ENCODE data around the gene FUT1. TPM values are rescaled to one million over a fixed set of nuclear protein-coding genes. Genes with fewer than 3 reads are reported as not detected.
A peak's percentile ranks its signal among the peaks of the same experiment; 100 is the strongest.

Gene FUT1
- total RNA-seq, 1 experiment from 2014 or later, result not detected

- DNase-seq, result no peak
- H3K4me3 ChIP-seq, result no peak overlapping the region
- no peaks in the 10 kb centered on the region for H3K36me3 ChIP-seq
- no peaks in the 10 kb centered on the region for H3K4me1 ChIP-seq
- no peaks in the 10 kb centered on the region for H3K27me3 ChIP-seq
- H3K9me3 ChIP-seq (replicated peaks), result no peaks in the 10 kb centered on the region
- H3K27ac ChIP-seq, result no peak overlapping the region
These were observed 3.3 kb upstream of the FUT1 start for GRCh38 chr19:48755787-48756186.

DNA sequence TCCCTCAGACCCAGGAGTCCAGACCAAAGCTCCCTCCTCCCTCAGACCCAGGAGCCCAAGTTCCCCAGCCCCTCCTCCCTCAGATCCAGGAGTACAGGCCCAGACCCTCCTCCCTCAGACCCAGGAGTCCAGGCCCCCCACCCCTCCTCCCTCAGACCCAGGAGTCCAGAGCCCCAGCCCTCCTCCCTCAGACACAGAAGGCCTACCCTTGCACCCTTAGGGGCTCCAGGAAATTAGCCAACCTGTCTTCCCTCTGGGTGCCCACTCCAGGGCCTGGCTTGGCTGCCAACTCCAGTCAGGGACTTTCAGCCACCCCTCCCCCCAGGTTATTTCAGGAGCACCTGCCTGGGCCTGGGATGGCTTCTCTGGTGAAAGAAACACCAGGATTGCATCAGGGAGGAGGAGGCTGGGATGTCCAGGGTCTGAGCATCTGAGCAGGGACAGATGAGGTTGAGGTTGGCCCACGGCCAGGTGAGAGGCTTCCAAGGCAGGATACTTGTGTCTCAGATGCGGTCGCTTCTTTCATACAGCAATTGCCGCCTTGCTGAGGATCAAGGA is 2.7 kb upstream of the FUT1 start, which contains the start of gene FGF21:
TSS of gene FGF21 (plus strand) at position 441 of the 558 bp plus-strand sequence. CDS start 713 bp downstream, outside the sequence.
- no peak for DNase-seq
- H3K36me3 ChIP-seq, result no peaks in the 10 kb centered on the region
- H3K4me1 ChIP-seq, result no peaks in the 10 kb centered on the region
- H3K27ac ChIP-seq, result no peak within 1 kb of the TSS
- H3K4me3 ChIP-seq, result no peak within 1 kb of the TSS
- H3K27me3 ChIP-seq, result no peaks in the 10 kb centered on the region
- no peaks in the 10 kb centered on the region for H3K9me3 ChIP-seq (replicated peaks)

DNA sequence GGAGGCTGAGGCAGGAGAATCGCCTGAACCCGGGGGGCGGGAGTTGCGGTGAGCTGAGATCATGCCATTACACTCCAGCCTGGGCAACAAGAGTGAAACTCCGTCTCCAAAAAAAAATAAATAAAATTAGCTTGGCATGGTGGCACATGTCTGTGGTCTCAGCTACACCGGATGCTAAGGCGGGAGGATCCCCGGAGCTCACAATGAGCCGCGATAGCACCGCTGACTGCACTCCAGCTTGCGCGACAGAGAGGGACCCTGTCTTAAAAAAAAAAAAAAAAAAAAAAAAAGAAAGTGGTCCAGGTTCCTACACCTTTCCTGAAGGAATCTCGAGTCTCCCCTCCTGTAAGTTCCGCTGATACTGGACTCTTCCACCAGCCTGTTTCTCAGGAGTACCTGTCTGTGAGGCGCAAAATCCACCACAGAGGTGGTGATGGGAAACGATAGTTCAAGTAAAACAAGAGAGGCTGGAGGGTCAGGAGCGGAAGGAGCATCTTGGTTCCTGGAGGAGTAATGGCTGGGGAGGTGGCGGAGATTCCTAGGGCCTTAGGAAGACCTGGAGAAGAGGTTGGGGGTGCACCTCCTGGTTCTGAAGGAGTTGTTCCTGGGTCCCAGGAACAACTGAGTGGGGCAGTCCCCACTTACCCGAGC is 471 bp downstream of the FUT1 start:
- no peak overlapping the region for H3K27ac ChIP-seq
- H3K4me1 ChIP-seq, result no peaks in the 10 kb centered on the region
- DNase-seq, result no peak
- no peaks in the 10 kb centered on the region for H3K36me3 ChIP-seq
- no peaks in the 10 kb centered on the region for H3K27me3 ChIP-seq
- H3K4me3 ChIP-seq, result no peak overlapping the region
- H3K9me3 ChIP-seq (replicated peaks), result no peaks in the 10 kb centered on the region

DNA sequence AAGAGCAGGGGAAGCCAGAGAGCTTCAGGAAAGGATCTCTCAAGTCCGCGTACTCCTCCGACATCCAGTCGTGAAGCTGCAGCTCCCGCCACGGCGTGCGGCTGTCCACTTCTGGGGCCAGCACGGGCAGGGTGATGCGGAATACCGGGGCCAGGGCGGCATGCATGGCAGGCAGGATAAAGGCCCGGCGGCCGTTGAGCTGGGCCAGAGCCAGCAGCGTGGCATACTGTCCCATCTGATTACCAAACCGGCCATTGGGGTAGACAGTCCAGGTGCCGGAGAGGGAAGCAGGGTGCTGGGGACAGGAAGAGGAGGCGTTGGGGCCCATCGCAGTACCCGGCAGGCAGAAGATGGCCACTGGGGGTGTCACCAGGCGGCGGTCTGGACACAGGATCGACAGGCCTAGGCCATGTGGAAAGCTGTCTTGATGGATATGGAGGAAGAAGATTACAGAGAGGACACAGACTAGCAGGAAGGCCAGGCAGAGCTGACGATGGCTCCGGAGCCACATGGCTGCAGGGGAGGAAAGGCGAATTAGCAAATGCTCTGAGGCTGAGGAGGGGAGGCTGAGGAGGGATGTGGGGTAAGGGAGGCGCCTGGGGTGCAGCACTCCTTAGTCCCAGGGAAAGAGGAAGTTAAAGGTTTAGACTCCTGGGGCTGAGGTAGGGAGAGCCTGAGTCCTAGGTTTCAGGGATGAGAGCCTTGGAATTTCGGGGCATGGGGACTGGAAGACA is 1.5 kb downstream of the FUT1 start:
- Histone ChIP-seq H3K27me3 (no peaks in the 10 kb centered on the region), H3K4me3 (no peak overlapping the region)

GRCh38 chr19:48750351-48750750 is 2.1 kb downstream of the FUT1 start:
- Histone ChIP-seq H3K36me3 (no peaks in the 10 kb centered on the region), H3K27me3 (no peaks in the 10 kb centered on the region), H3K4me1 (no peaks in the 10 kb centered on the region), H3K27ac (no peak overlapping the region), H3K4me3 (no peak overlapping the region), H3K9me3 (replicated peaks) (no peaks in the 10 kb centered on the region)
- no peak for DNase-seq

More for the DNA sequence above, 1.5 kb downstream of the FUT1 start:
- Histone ChIP-seq H3K4me1 (no peaks in the 10 kb centered on the region), H3K9me3 (replicated peaks) (no peaks in the 10 kb centered on the region), H3K27ac (no peak overlapping the region), H3K36me3 (no peaks in the 10 kb centered on the region)
- no peak for DNase-seq

- H3K27me3 ChIP-seq, result no peaks in the 10 kb centered on the region
- no peaks in the 10 kb centered on the region for H3K4me1 ChIP-seq
- no peak overlapping the region for H3K4me3 ChIP-seq
- H3K9me3 ChIP-seq (replicated peaks), result no peaks in the 10 kb centered on the region
- no peaks in the 10 kb centered on the region for H3K36me3 ChIP-seq
- DNase-seq, result no peak
- no peak overlapping the region for H3K27ac ChIP-seq
These were observed 2.8 kb downstream of the FUT1 start for GRCh38 chr19:48749571-48750198.

DNA sequence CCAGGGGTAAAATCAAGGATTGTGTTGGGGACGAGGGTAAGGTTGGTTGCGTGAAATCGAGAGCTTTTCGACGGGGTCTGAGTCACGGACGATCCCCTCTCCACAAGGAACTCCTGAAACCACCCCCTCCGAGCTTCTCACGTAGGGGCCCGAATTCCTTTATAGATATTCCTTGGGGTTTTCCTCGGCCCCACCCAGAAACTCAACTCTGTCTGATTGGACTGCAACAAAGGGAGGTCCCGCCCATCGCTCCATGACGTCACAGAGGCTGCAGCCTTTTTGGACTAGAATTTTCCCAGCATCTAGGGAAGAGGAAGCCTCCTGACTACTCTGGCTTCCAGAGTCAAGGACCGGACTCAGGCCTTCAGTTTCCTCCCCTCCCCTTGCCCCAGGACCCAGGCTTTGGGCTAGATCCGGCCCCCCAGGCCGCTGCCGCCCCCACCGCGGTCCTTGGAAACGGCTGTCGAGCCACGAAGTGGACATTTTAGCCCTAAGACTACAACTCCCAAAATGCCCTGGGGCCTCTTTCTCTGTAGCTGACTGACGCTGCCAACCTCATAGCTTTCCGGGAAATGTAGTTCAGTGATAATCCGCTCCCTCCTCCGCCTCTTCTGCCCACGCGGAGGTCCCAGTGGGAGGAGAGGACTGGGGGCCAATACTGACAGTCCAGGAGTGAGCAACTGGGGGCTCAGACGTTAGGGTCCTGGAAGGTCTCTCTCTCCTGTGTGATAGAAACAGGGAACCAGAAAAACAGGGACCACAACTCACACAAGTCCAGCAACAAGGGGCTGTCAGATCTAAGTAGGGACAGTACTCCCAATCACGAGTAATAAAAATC is 5.5 kb downstream of the FUT1 start, which contains the start of gene IZUMO1:
TSS of gene IZUMO1 (minus strand) at position 172 of the 838 bp plus-strand sequence. CDS start 1,050 bp downstream, outside the sequence.
- no peaks in the 10 kb centered on the region for H3K9me3 ChIP-seq (replicated peaks)
- peak within 1 kb of the TSS; percentile 76 for H3K27ac ChIP-seq
- peak; percentile 93 to 97 for DNase-seq
- no peaks in the 10 kb centered on the region for H3K36me3 ChIP-seq
- H3K4me3 ChIP-seq, result peak within 1 kb of the TSS; percentile 68
- no peaks in the 10 kb centered on the region for H3K27me3 ChIP-seq
- H3K4me1 ChIP-seq, result no peaks in the 10 kb centered on the region

DNA sequence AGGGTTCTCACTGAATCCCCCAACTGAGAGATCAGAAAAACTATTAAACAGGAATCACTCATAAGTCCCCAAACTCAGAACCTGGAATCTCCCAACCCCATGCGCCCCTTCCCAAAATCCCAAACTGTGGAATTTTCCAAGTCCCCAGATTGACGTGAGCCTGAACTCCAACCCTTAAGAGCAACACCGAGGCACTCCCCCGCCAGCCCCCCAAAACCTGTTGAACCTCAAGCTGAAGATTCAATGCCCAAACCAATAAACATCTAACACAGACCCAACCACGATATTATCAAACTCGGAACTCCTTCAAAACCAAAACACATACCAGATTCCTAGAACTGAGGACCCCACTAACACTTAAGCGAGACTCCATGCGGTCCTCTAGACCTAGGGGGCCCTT is 6.3 kb downstream of the FUT1 start:
- no peak for DNase-seq
- H3K27ac ChIP-seq, result peak overlapping the region; percentile 76
- peak overlapping the region; percentile 68 for H3K4me3 ChIP-seq
- H3K9me3 ChIP-seq (replicated peaks), result no peaks in the 10 kb centered on the region
- H3K4me1 ChIP-seq, result no peaks in the 10 kb centered on the region
- no peaks in the 10 kb centered on the region for H3K27me3 ChIP-seq
- H3K36me3 ChIP-seq, result no peaks in the 10 kb centered on the region

DNA sequence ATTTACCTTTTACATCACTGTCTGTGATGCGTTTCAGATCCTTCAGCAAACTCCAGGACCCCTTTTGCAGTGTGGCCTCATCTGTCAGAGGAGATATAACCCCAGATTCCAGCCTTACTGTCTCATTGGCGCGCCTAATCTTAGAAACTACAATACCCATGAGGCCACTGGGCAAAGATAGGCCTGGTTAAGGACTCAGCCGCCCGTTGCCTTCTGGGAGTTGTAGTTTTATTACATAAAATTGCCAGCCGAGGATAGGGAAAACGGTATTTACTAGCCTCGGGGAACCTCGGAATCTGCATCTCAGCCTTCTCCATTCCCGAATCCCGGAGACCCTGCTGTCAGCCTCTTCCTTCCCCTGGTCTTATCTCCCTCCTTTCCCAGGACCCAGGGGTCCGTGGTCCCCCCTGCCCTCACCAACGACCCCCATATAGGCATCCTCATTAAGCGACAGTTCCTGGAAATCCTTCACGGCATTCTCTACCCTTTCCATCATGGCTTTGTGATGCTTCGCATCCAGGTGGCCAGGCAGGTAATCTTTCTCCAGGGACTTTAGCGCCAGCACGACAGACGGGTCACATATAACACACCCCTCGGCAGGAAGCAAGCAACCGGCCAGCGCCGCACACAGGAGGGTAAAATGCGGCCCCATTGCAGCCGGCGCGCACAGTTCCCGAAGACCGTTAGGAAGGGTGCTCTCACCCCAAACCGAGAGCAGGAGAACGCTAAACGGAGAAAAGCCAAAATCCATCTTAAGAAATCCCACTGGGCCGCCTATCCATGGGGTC is 7.0 kb downstream of the FUT1 start:
- peak; percentile 66 to 76 for DNase-seq
- H3K4me1 ChIP-seq, result no peaks in the 10 kb centered on the region
- H3K27me3 ChIP-seq, result no peaks in the 10 kb centered on the region
- no peaks in the 10 kb centered on the region for H3K36me3 ChIP-seq
- no peak overlapping the region for H3K27ac ChIP-seq
- no peak overlapping the region for H3K4me3 ChIP-seq
- no peaks in the 10 kb centered on the region for H3K9me3 ChIP-seq (replicated peaks)

DNA sequence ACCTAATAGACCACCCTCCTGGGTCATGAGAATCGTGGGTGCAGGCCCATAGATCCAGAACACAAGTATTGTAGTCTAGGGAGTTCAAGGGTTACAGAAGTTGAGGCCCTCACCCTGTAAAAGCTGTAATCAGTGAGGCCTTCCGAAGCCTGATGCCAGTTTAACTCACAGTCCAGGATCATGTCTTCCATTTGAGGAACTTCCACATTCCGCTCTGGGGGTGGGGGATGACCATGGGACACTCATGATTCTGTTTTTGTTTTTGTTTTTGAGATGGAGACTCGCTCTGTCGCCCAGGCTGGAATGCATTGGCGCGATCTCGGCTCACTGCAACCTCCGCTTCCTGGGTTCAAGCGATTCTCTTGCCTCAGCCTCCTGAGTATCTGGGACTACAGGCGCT is 10.3 kb downstream of the FUT1 start:
- peaks cover 5% of the 10 kb centered on the region; the same call in 1 of the 2 replicates for H3K4me1 ChIP-seq
- H3K4me3 ChIP-seq, result no peak overlapping the region
- no peaks in the 10 kb centered on the region for H3K36me3 ChIP-seq
- H3K27me3 ChIP-seq, result no peaks in the 10 kb centered on the region
- H3K27ac ChIP-seq, result no peak overlapping the region
- H3K9me3 ChIP-seq (replicated peaks), result no peaks in the 10 kb centered on the region
- no peak for DNase-seq

GRCh38 chr19:48741129-48741999 is 11.1 kb downstream of the FUT1 start:
- H3K4me1 ChIP-seq, result peaks cover 5% of the 10 kb centered on the region; the same call in 1 of the 2 replicates
- no peaks in the 10 kb centered on the region for H3K27me3 ChIP-seq
- H3K9me3 ChIP-seq (replicated peaks), result no peaks in the 10 kb centered on the region
- no peak overlapping the region for H3K4me3 ChIP-seq
- H3K27ac ChIP-seq, result no peak overlapping the region
- H3K36me3 ChIP-seq, result no peaks in the 10 kb centered on the region
- peak; percentile 24 to 48 for DNase-seq

DNA sequence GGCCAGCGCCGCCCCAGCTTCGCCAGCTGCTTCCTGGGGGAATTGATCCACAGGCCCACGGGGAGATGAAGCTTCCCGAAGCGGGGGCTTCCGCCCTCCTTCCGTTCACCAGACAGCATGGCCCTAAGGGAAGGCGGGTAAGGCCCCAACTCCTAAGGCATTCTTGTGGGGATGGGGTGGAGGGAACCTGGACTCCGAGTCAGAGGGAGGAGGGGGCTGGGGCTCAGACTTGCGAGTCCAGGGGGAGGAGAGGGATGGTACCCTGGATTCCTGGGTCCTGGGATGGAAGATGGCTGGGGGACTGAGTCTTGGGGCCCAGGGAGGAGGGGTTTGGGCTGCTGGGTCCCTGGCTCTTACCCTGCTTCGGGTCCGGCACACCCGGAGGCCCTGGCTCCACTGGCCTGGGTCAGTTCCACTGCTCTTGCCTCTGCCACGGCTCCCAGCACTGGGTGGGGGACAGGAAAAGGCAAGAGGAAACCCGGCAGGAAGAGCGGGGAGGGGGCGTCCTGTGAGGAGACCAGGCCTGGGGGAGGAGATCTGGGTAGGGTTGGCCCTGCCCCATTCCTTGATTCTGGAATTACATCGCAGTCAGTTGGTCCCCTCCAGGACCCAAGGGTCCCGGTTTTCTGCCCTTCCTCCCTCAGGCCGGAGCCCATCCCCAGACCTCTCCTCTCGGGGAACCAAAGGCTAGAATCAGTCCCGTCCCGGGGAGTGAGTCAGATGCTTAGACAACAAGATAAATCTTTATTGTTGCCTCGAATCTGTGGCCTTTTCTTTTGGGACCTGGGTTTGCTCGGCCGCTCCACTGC is 12.1 kb downstream of the FUT1 start, which contains the start of gene RASIP1:
TSS of gene RASIP1 (minus strand) at position 447 of the 809 bp plus-strand sequence. CDS start at position 119, 328 bp downstream.
- Histone ChIP-seq H3K27ac (no peak within 1 kb of the TSS), H3K9me3 (replicated peaks) (no peaks in the 10 kb centered on the region), H3K4me3 (no peak within 1 kb of the TSS), H3K36me3 (no peaks in the 10 kb centered on the region), H3K4me1 (peaks cover 5% of the 10 kb centered on the region; the same call in 1 of the 2 replicates), H3K27me3 (no peaks in the 10 kb centered on the region)
- DNase-seq, result no peak
